Heart right ventricle (tissue), 16 donors: Measurements from ENCODE around the gene SMIM11. TPM values are rescaled to one million over a fixed set of nuclear protein-coding genes. Genes with fewer than 3 reads are reported as not detected.
A peak's percentile ranks its signal among the peaks of the same experiment; 100 is the strongest.

ENCODE experiments used
- ATAC-seq, 8 donors: fragments of 200-7000 bp; cut with Tn5 transposase; one replicate each; pipeline ENCODE4 v1.9.1; 2020; ENCODE audit warnings: mild to moderate bottlenecking in 8 of 8, moderate library complexity in 8 of 8, moderate number of reproducible peaks in 1 of 8
- DNase-seq, 2 donors: peaks; one replicate each; pipeline ENCODE4 v3.0.0-alpha.2; 2020
- H3K27ac ChIP-seq, 10 donors: fragments of 200-600 bp; sonication (generic) in 2 of 10; one replicate each; pipeline versions ENCODE4 v1.5.0 to v1.8.0; 2020 to 2022; ENCODE audit warnings: mild to moderate bottlenecking in 3 of 10
- H3K27me3 ChIP-seq, 7 donors: fragments of 200-600 bp; one replicate each; pipeline ENCODE4 v1.8.0; 2021 to 2022; ENCODE audit warnings: mild to moderate bottlenecking in 2 of 7
- H3K36me3 ChIP-seq, 9 donors: fragments of 200-600 bp; sonication (generic) in 1 of 9; one replicate each; pipeline versions ENCODE4 v1.5.0 to v1.8.0; 2020 to 2022; ENCODE audit warnings: mild to moderate bottlenecking in 2 of 9
- H3K4me1 ChIP-seq, 9 donors: fragments of 200-600 bp; sonication (generic) in 1 of 9; one replicate each; pipeline versions ENCODE4 v1.5.0 to v1.8.0; 2020 to 2022; ENCODE audit warnings: mild to moderate bottlenecking in 4 of 9
- H3K4me3 ChIP-seq, 10 donors: fragments of 200-600 bp; sonication (generic) in 2 of 10; one replicate each; pipeline versions ENCODE4 v1.5.0 to v1.8.0; 2020 to 2022; ENCODE audit warnings: mild to moderate bottlenecking in 7 of 10, moderate library complexity in 2 of 10
- H3K9me3 ChIP-seq, 11 donors: fragments of 200-600 bp in 10 of 11; sonication (generic) in 2 of 11; one replicate each; pipeline versions ENCODE4 v1.5.0 to v1.8.0; 2013 to 2022; ENCODE audit warnings: mild to moderate bottlenecking in 2 of 11, control low read depth in 1 of 11, moderate library complexity in 1 of 11
- WGBS, 2 donors: extraction: QIAGEN DNeasy Blood & Tissue Kit; methylation state at CpG; one replicate each; pipeline ENCODE4 v1.1.7; 2013; ENCODE audit warnings: inconsistent platforms in 1 of 2; 5-methylcytosine and 5-hydroxymethylcytosine counted together
- intact Hi-C, 10 donors: fragments of 100-400 bp; cut with DNase I; formaldehyde crosslinking; loops; one replicate each; pipeline versions ENCODE4 v1.11.1 to v1.14.2; 2022
- polyA plus RNA-seq, 2 donors: library from polyadenylated mRNA; stranded (reverse); fragments of 200-250 nt; gene quantifications; one replicate each; pipeline ENCODE4 v1.2.3, GENCODE V29; 2013
- total RNA-seq, 10 donors: library from RNA; stranded (reverse); fragmentation: NEBNext Ultra II Directional in 3 of 10; extraction: Animal tissue kit (Norgen Biotek cat#: 25700) in 3 of 10; gene quantifications; one replicate each; pipeline versions ENCODE4 v1.2.1 to v1.2.4, GENCODE V29; 2021 to 2023
- TF ChIP-seq, protein P1 (sequence below), 9 donors: fragments of 200-600 bp; sonication (generic) in 2 of 9; IDR thresholded peaks; one replicate each; pipeline versions ENCODE4 v1.5.0 to v1.8.0; 2021 to 2022; ENCODE audit warnings: antibody characterized with exemption in 9 of 9, mild to moderate bottlenecking in 5 of 9, moderate library complexity in 1 of 9
- donor health status: Arrhythmogenic right ventricular cardiomyopathy.
- donor health status: ischemic (EF 13 %, LVEDD 7.1; RV severe dilation, severe dysfunction).
- donor health status: healthy with polysubstance abuse.
- donor health status: DM: no; HTN: yes; CAD: no.
- donor health status: DM: no; HTN: no; CAD: no.
- donor health status: ischemic (EF 25% LVEDD 6.9; RV normal size, moderate dysfunction).
- donor health status: ischemic (EF 25% LVEDD 5.7; RV mildly dilated, moderate dysfunction).
- donor health status: healthy.
- donor health status: DM: yes; HTN: yes; CAD: no.
- donor health status: Ischemic cardiomyopathy.
- donor health status: ischemic (EF 35%, LVEDD 5.7; RV mildly dilated, moderate dysfunction).
- donor health status: nonischemic (EF 11% LVEDD 7.7; RV severe dilation, severe dysfunction).
- donor health status: DM: yes; HTN: yes; CAD: no.
- donor health status: PGD.
- donor health status: ischemic (EF 29% LVEDD 5.4; RV normal size, mild dysfunction).
- donor health status: nonischemic (EF 23%, LVEDD 6.1; RV moderate dilation, normal function).

The SMIM11 gene
- total and polyA plus RNA-seq, 12 donors, result 0.80 to 21.4 (median 5.9) TPM

DNA sequence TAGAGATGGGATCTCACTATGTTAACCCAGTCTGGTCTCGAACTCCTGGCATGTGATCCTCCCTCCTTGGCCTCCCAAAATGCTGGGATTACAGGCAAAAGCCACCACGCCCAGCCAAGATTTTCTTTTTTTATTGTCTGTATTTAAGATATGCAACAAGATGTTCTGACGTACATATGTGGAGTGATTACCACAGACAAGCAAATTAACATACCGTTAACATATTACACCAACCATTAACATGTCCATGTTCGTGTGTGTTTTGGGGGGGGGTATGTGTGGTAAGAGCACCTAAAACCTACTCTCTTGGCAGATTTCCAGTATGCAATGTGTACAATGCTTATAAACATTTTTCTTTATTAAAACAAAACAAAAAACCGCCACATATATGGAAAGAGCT is 22.1 kb upstream of the SMIM11 start:
- 93 to 97% methylated on average over 6 of the region's 6 CpGs for WGBS, 2 donors
- peaks cover 0 to 6% (median 0%) of the 10 kb centered on the region in 7 donors for H3K27me3 ChIP-seq
- H3K4me3 ChIP-seq, result no peak overlapping the region
- H3K4me1 ChIP-seq, result peaks cover 0 to 8% (median 0%) of the 10 kb centered on the region in 9 donors
- DNase-seq (no peak), ATAC-seq (no peak)
- no peak overlapping the region for H3K27ac ChIP-seq
- TF ChIP-seq, protein P1, sequence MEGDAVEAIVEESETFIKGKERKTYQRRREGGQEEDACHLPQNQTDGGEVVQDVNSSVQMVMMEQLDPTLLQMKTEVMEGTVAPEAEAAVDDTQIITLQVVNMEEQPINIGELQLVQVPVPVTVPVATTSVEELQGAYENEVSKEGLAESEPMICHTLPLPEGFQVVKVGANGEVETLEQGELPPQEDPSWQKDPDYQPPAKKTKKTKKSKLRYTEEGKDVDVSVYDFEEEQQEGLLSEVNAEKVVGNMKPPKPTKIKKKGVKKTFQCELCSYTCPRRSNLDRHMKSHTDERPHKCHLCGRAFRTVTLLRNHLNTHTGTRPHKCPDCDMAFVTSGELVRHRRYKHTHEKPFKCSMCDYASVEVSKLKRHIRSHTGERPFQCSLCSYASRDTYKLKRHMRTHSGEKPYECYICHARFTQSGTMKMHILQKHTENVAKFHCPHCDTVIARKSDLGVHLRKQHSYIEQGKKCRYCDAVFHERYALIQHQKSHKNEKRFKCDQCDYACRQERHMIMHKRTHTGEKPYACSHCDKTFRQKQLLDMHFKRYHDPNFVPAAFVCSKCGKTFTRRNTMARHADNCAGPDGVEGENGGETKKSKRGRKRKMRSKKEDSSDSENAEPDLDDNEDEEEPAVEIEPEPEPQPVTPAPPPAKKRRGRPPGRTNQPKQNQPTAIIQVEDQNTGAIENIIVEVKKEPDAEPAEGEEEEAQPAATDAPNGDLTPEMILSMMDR (IDR thresholded peaks at IDR 0.05), result no peak
- intact Hi-C loops, result no loop called here
- peaks cover 0 to 6% (median 0%) of the 10 kb centered on the region in 11 donors for H3K9me3 ChIP-seq
- no peaks in the 10 kb centered on the region for H3K36me3 ChIP-seq

DNA sequence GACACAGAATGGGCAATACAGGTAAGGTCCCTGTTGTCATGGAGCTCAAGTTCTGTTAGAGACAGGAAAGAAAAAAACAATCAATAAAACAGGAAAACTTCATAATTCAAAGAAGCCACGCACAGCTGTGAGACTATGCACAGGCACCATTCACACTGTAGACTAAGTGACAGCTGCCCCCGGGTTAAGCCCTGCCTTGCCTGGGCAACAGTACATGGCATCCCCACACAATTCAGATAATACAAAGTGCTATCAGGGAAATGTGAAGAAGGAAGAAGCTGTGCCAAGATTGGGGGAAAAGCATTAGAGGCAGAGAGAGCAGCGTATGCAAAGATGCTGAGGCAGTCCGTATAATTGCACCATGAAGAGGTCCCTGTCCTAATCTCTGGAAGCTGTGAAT is 20.5 kb upstream of the SMIM11 start:
- peaks cover 0 to 10% (median 0%) of the 10 kb centered on the region in 11 donors for H3K9me3 ChIP-seq
- H3K4me1 ChIP-seq, result peaks cover 0 to 8% (median 0%) of the 10 kb centered on the region in 9 donors
- intact Hi-C loops, result no loop called here
- no peak overlapping the region for H3K4me3 ChIP-seq
- ATAC-seq, result peak in 5 of 8 donors; percentile 65 to 87 (median 77)
- peaks cover 0 to 6% (median 0%) of the 10 kb centered on the region in 7 donors for H3K27me3 ChIP-seq
- no peak for DNase-seq
- 47 to 57% methylated on average over 4 of the region's 4 CpGs for WGBS, 2 donors
- no peak overlapping the region for H3K27ac ChIP-seq
- TF ChIP-seq, protein P1 (IDR thresholded peaks at IDR 0.05), result no peak
- no peaks in the 10 kb centered on the region for H3K36me3 ChIP-seq

DNA sequence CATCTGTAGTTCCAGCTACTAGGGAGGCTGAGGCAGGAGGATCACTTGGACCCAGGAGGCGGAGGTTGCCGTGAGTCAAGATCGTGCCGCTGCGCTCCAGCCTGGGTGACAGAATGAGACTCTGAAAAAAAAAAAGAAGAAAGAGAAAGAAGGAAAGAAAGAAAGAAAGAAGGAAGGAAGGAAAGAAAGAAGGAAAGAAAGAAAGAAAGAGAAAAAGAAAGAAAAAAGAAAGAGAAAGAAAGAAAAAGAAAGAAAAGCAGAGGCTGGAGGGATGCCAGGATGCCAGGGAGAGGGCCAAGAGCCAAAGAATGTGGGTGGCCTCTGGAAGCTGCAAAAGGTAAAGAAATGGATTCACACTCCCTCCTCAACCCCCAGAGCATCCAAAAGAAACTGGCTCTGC is 19.7 kb upstream of the SMIM11 start:
- Histone ChIP-seq H3K4me1 (peaks cover 0 to 8% (median 0%) of the 10 kb centered on the region in 9 donors), H3K27ac (no peak overlapping the region), H3K27me3 (peaks cover 0 to 12% (median 0%) of the 10 kb centered on the region in 7 donors), H3K36me3 (no peaks in the 10 kb centered on the region), H3K4me3 (no peak overlapping the region), H3K9me3 (peaks cover 0 to 10% (median 0%) of the 10 kb centered on the region in 11 donors)
- DNase-seq (no peak), ATAC-seq (no peak)
- intact Hi-C loops, result no loop called here
- 95 to 98% methylated on average over 5 of the region's 5 CpGs for WGBS, 2 donors
- TF ChIP-seq, protein P1 (IDR thresholded peaks at IDR 0.05), result no peak

DNA sequence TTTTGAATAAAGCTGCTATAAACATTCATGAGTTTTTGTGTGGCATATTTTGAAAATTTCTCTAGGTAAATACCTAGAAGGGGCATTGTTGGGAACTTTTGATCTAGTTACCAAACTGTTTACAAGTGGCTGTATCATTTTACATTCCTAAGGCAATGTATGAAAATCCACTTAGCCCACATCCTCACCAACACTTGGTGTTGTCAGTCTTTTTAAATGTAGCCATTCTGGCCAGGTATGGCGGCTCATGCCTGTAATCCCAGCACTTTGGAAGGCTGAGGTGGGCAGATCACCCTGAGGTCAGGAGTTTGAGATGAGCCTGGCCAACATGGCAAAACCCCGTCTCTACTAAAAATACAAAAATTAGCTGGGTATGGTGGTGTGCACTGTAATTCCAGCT is 17.4 kb upstream of the SMIM11 start:
- H3K4me3 ChIP-seq, result no peak overlapping the region
- H3K9me3 ChIP-seq, result peaks cover 0 to 10% (median 0%) of the 10 kb centered on the region in 11 donors
- DNase-seq (no peak), ATAC-seq (no peak)
- 94 to 98% methylated on average over 2 of the region's 2 CpGs for WGBS, 2 donors
- intact Hi-C loops, result no loop called here
- peaks cover 0 to 8% (median 0%) of the 10 kb centered on the region in 9 donors for H3K4me1 ChIP-seq
- peaks cover 0 to 19% (median 0%) of the 10 kb centered on the region in 7 donors for H3K27me3 ChIP-seq
- H3K36me3 ChIP-seq, result no peaks in the 10 kb centered on the region
- TF ChIP-seq, protein P1 (IDR thresholded peaks at IDR 0.05), result no peak
- no peak overlapping the region for H3K27ac ChIP-seq
